ENCODE results near the gene DHCR24. TPM values are rescaled to one million over a fixed set of nuclear protein-coding genes. Genes with fewer than 3 reads are reported as not detected.
A peak's percentile ranks its signal among the peaks of the same experiment; 100 is the strongest.

DHCR24 gene
- total and polyA plus RNA-seq, 3 experiments from 2014 or later, result 2.6 to 59.8 (median 54.6) TPM

GRCh38 chr1:54800041-54800898 is 86.7 kb downstream of the DHCR24 start:
- Mint-ChIP-seq H3K27me3 (peaks cover 0 to 1% of the 10 kb centered on the region in 2 donors), H3K9me3 (no peaks in the 10 kb centered on the region), H3K27ac (peak overlapping the region; percentile 90 to 98 (median 94)), H3K4me3 (peak overlapping the region; percentile 94 to 99 (median 97)), H3K4me1 (peaks cover 68 to 82% (median 77%) of the 10 kb centered on the region in 3 donors), H3K36me3 (peaks cover 0 to 26% (median 0%) of the 10 kb centered on the region in 3 donors)
- peaks cover 49% of the 10 kb centered on the region for H3K4me1 ChIP-seq (ENCODE audit: insufficient read depth, low read length)
- peak overlapping the region; percentile 78 for H3K27ac ChIP-seq (ENCODE audit: low read depth, low read length)
- ChIA-PET CTCF (interaction anchor here (0.9 to 3.8 kb wide), 19 partner anchors 10 to 745 kb away, joined by 3 to 30 read pairs (median 6); partner anchors contain the start of gene TTC4), POLR2A (interaction anchor here (0.8 to 1.1 kb wide), 4 partner anchors 35 to 855 kb away, joined by 3 to 5 read pairs (median 4); partner anchors contain the start of genes IFT25 and TTC4)
- H3K9me3 ChIP-seq (ENCODE audit: low read length), result no peaks in the 10 kb centered on the region
- H3K4me3 ChIP-seq (ENCODE audit: low read length), result peak overlapping the region; percentile 93
- H3K27me3 ChIP-seq (ENCODE audit: insufficient read depth, low read length, poor library complexity, severe bottlenecking), result no peaks in the 10 kb centered on the region
- DNase-seq, result no peak
- H3K36me3 ChIP-seq (ENCODE audit: insufficient read depth, low read length), result no peaks in the 10 kb centered on the region

Other genes with a start within 250 kb of the DHCR24 start
- not detected for gene MROH7, start 245.4 kb downstream of the DHCR24 start, total RNA-seq
- not detected for gene MROH7, start 245.4 kb downstream of the DHCR24 start, polyA plus RNA-seq
- 10 to 100 TPM; 47.0 to 47.5 TPM for gene TTC4, start 171.3 kb downstream of the DHCR24 start, total RNA-seq
- 23.8 TPM for gene TTC4, start 171.3 kb downstream of the DHCR24 start, polyA plus RNA-seq
- gene PARS2, start 122.7 kb downstream of the DHCR24 start, total RNA-seq, result 1 to 10 TPM; 7.9 to 8.2 TPM
- 3.2 TPM for gene PARS2, start 122.7 kb downstream of the DHCR24 start, polyA plus RNA-seq
- gene TTC22, start 85.9 kb downstream of the DHCR24 start, total RNA-seq, result 1 to 10 TPM; 2.8 to 2.9 TPM
- 5.6 TPM for gene TTC22, start 85.9 kb downstream of the DHCR24 start, polyA plus RNA-seq
- not detected for gene TMEM61, start 93.4 kb upstream of the DHCR24 start, total RNA-seq
- not detected for gene TMEM61, start 93.4 kb upstream of the DHCR24 start, polyA plus RNA-seq
- not detected for gene BSND, start 111.7 kb upstream of the DHCR24 start, total RNA-seq
- gene BSND, start 111.7 kb upstream of the DHCR24 start, polyA plus RNA-seq, result not detected
- not detected for gene PCSK9, start 152.4 kb upstream of the DHCR24 start, total RNA-seq
- not detected for gene PCSK9, start 152.4 kb upstream of the DHCR24 start, polyA plus RNA-seq